Stimulated activated CD4-positive, alpha-beta T cell treated with anti-CD3 and anti-CD28 coated beads, Interleukin-12 subunit alpha, Interleukin-12 subunit beta, amount 100 ng/mL, for 24 hours (primary cell): ENCODE results near the gene MRPS25.
"Not testable (repeated sequence)": the region's sequence is repeated elsewhere in the genome, so short reads cannot be mapped to it uniquely, and the experiment has no call there.

Source experiments
- DNase-seq, 2 experiments: peaks; one replicate each; pipeline ENCODE4 v3.0.0-alpha.2; 2020; ENCODE audit warnings: low read depth in 2 of 2

The MRPS25 gene

GRCh38 chr3:15043408-15044171 lies 21.5 kb downstream of the MRPS25 start:
- no peak for DNase-seq

DNA sequence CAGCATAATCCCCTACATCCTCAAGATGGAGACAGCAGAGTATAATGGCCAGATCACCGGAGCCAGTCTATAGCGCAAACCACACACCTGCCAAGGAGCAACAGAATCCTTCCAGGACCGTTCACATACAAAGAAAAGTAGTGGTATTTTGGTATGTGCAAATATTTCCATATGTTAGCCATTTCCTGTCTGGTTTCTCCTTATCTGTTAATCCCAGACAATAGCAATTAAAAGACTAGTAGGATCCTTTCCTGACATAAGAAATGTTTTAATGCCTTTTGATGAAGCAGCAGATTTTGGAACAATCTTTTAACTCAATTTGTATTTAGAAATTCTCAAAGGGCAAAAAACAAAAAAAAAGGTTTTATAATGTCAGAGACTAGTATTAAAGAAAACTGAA lies 22.2 kb downstream of the MRPS25 start:
- no peak for DNase-seq

DNA sequence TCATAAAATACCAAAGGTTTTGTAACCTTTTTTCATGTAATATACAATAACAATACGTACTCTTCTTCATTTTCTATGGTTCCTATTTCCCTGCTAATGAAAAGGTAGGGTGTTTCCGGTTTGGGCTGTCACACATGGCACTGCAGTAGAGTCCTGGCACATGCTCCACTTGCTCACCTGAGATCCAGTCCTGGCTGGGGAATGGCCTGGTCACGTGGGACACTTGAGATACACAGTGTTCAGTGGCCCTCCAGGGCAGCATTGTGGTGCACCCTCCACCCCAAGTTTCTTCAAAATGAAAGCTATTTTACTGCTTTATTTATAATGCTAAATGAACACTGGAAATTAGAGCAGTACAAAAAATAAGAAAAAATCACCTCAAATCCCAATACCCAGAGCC lies 23.2 kb downstream of the MRPS25 start:
- DNase-seq = no peak

DNA sequence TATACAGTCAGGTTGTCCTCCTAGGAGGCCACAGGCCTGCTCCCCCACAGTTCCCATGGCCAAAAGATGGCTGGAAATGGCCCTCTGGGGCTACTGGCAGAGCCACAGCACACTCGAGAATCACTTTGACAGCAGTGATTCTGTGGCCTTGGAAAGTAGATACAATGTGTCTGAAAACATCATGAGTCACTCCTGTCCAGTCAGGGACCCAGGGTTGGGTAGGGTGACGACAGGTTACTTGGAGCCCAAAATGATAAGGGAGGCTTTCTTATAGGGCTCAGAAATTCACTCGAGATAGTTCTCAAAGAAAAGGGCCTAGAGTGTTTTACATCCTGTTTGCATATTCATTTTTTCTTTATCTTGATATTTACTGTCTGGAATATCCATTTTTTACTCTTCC lies 24.3 kb downstream of the MRPS25 start:
- DNase-seq = no peak

- no peak for DNase-seq
These were observed 26.8 kb downstream of the MRPS25 start for GRCh38 chr3:15038306-15038705.

- DNase-seq = no peak
These were observed 32.0 kb downstream of the MRPS25 start for GRCh38 chr3:15033103-15033502.

- no peak for DNase-seq
These were observed 32.5 kb downstream of the MRPS25 start for GRCh38 chr3:15032650-15033049.

- DNase-seq = no peak
These were observed 35.5 kb downstream of the MRPS25 start for GRCh38 chr3:15029625-15030024.

DNA sequence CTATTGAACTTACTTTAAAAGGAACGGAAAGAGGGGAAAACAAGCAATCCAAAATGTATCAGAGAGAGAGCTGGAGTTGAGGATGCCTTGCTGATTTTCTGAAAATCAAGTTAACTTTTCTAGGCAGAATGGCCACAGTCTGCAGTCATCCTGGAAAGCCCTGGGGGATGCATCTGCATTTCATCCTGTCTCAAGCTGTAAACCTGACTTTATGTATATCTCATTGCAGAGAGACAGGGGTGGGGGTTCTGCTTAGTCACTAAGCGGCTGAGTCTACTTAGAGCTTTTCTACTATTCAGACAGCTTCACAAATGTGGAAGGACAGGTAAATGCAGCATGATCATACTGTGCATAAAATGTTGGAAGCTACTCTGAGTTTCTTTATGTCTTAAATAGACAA lies 41.4 kb downstream of the MRPS25 start:
- no peak for DNase-seq

- DNase-seq = no peak
These were observed 41.9 kb downstream of the MRPS25 start for GRCh38 chr3:15023249-15023648.

DNA sequence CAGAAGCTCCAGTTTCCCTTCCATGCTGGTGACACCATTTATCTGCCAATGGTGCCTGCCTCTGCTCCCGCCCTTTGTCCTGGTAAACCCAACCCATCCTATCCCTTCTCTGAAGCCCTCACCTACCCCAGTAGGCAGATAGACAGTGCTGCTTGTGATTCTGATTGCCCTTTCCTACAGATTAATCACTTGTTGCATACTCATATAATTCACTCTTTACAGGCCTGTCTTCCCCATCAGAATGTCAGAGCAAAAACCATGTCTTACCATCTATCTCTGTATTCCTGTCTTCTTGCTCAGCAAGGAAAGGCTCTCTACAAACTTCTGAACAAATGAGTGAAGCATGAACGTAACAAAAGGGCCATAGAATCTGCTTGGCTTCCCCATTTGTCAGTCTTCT lies 47.9 kb downstream of the MRPS25 start:
- DNase-seq = no peak

- no peak for DNase-seq
These were observed 49.7 kb downstream of the MRPS25 start for GRCh38 chr3:15015456-15015855.

- DNase-seq = no peak
These were observed 50.3 kb downstream of the MRPS25 start for GRCh38 chr3:15014606-15015328.

- DNase-seq = no peak
These were observed 53.9 kb downstream of the MRPS25 start for GRCh38 chr3:15011174-15011573.

GRCh38 chr3:15010664-15011063 lies 54.5 kb downstream of the MRPS25 start:
- no peak for DNase-seq

- DNase-seq = no peak
These were observed 55.9 kb downstream of the MRPS25 start for GRCh38 chr3:15009167-15009566.

- no peak for DNase-seq
These were observed 57.4 kb downstream of the MRPS25 start for GRCh38 chr3:15007681-15008141.

- not testable (repeated sequence) for DNase-seq
These were observed 65.9 kb downstream of the MRPS25 start for GRCh38 chr3:14999182-14999581.
